Stimulated activated CD8-positive, alpha-beta memory T cell treated with anti-CD3 and anti-CD28 coated beads, Interleukin-7, amount 100 ng/mL, for 24 hours (primary cell): ENCODE measurements around the gene CCDC92.

ENCODE experiments used
- DNase-seq: peaks from one replicate; pipeline ENCODE4 v3.0.0-alpha.2; 2020; ENCODE audit warnings: low read depth

CCDC92 gene

DNA sequence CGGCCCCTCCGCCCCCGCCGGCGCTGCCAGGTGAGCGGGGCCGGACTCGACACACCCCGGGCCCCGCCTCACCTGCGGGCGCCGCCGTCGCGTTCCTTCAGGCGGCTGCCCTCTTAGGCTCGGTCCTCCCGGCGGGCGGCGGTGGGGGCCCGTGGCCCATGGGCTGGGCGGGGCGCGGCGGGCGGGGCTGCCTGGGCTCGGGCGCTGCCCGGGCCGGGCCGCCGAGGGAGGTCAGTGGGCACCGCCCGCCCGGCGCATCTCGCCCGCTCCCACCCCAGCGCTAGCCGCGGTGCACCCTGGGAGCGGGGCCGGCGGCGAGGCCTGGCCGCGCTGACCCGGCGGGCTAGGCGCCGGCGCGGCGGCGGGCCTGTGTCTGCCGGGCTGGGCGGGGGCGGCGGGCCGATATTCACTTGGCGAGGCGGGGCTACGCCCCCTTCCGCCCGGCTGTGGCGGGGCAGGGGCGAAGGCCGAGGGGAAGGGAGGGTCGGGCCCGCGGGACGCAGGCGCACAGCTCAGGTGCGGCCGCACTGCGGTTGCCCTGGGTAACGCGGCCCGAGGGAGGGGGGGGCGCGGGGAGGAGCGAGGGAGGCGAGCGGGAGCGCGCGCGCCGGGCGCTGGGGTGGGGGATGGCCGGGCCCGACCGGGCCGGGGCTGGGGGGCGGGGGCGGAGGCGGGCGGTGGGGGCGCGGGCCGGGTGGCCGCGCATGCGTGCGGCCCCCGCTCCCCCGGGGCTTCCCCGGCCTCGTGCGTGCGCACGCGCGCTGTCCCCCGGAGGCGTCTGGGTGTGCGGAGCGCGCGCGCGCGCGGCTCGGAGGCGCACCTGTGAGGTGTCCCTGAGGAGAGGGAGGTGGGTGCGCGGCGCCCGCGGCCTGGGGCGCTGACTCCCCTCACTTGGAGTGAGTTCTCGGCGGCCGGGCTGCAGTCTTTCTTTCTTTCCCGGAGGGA is at the start of gene CCDC92, which contains the start of gene ZNF664:
Gene CCDC92, minus strand, starts transcription at position 375 of the 945 bp plus-strand sequence. CDS start 28,526 bp downstream, outside the sequence.
Gene ZNF664, plus strand, starts transcription at position 759 of the 945 bp plus-strand sequence. CDS start 38,930 bp downstream, outside the sequence.
- DNase-seq, result peak; percentile 87

- no peak for DNase-seq
Observed at GRCh38 chr12:124022161-124022560, 49.5 kb upstream of the CCDC92 start.

- DNase-seq, result no peak
Observed at GRCh38 chr12:124021007-124021406, 48.4 kb upstream of the CCDC92 start.

DNA sequence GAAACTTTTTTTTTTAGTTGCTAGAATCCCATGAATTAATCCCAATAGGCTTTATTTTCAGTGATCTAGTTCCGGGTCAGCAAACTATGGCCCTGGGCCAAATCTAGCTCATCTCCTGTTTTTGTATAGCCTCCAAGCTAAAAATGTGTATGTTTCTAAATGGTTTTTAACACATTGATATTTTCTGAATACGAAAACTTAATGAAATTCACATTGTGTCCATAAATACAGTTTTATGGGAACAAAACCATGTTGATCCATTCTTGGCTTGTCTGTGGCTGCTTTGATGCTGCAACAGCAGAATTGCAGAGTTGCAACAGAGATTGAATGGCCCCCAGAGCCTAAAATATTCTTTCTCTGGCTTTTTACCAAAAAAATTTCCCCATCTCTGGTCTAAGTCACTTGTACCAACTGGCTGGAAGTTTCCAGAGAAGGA is 47.9 kb upstream of the CCDC92 start:
- no peak for DNase-seq

- DNase-seq, result no peak
Observed at GRCh38 chr12:124019115-124019514, 46.5 kb upstream of the CCDC92 start.

GRCh38 chr12:124018539-124018938 is 45.9 kb upstream of the CCDC92 start:
- no peak for DNase-seq

GRCh38 chr12:124017064-124017463 is 44.4 kb upstream of the CCDC92 start:
- no peak for DNase-seq

- DNase-seq, result no peak
Observed at GRCh38 chr12:124015494-124016461, 43.1 kb upstream of the CCDC92 start.

- DNase-seq, result no peak
Observed at GRCh38 chr12:124013073-124013472, 40.4 kb upstream of the CCDC92 start.

GRCh38 chr12:124011435-124012115 is 38.9 kb upstream of the CCDC92 start:
- no peak for DNase-seq

DNA sequence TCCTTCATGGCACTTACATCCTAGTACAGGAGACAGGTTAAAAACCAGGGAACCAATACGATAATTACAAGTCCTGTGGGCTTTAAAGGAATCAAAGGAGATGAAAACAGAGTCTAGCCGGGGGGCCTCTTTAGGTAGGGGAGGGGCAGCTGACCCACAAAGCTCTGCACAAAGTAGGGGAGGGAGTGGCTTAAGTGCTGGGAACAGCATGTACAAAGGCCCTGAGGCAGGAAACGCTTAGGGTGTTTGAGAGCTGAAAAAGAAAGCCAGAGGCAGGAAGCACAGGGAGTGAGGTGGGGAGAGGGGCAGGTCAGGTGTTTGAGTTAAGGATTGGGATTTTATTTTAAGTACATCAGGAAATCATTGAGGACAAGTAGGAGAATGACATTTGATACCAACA is 38.1 kb upstream of the CCDC92 start:
- no peak for DNase-seq

- DNase-seq, result no peak
Observed at GRCh38 chr12:124009781-124010180, 37.1 kb upstream of the CCDC92 start.

- no peak for DNase-seq
Observed at GRCh38 chr12:124008595-124008994, 36.0 kb upstream of the CCDC92 start.

- DNase-seq, result no peak
Observed at GRCh38 chr12:124007826-124008570, 35.4 kb upstream of the CCDC92 start.

- no peak for DNase-seq
Observed at GRCh38 chr12:124006846-124007713, 34.4 kb upstream of the CCDC92 start.

- no peak for DNase-seq
Observed at GRCh38 chr12:124006085-124006845, 33.6 kb upstream of the CCDC92 start.

DNA sequence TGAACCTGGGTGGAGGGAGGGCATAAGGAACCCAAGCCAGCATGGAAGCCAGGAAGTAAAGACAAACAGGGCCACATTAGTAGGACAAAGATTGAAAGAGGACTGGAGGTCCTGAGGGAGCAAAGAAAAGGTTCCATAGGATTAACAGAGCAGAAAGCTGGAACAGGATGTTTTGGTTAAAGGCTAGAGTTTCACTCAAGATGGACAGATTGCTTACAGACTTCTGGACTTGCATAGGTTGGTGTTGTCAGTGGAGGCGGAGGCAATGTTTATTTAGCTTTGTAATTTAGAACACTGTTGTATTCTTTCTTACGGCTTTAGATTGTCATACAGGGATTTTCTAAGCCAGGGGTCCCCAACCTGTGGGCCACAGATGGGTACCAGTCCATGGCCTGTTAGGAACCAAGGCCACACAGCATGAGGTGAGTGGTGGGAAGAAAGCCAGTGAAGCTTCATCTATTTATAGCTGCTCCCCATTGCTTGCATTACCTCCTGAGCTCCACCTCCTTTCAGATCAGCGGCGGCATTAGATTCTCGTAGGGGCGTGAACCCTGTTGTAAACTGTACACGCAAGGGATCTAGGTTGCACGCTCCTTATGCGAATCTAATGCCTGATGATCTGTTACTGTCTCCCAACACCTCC is 31.7 kb upstream of the CCDC92 start:
- DNase-seq, result no peak

- DNase-seq, result no peak
Observed at GRCh38 chr12:124002654-124003053, 30.0 kb upstream of the CCDC92 start.
